Measurements from ENCODE around the gene RTEL1. TPM values are rescaled to one million over a fixed set of nuclear protein-coding genes. Genes with fewer than 3 reads are reported as not detected.

The RTEL1 gene
- total RNA-seq, 1 donor from 2014 or later: 46.7 TPM

- Mint-ChIP-seq H3K4me1 (no peaks in the 10 kb centered on the region), H3K36me3 (ENCODE audit: low read depth) (peaks cover 8% of the 10 kb centered on the region)
- no peak for DNase-seq (ENCODE audit: low read depth, low spot score)
Observed at GRCh38 chr20:63737945-63738686, 80.0 kb downstream of the RTEL1 start.

GRCh38 chr20:63738687-63739129 lies 80.6 kb downstream of the RTEL1 start:
- no peak overlapping the region for H3K27ac Mint-ChIP-seq (ENCODE audit: unreplicated experiment)
- H3K4me1 Mint-ChIP-seq: no peaks in the 10 kb centered on the region
- peaks cover 8% of the 10 kb centered on the region for H3K36me3 Mint-ChIP-seq (ENCODE audit: low read depth)
- H3K9me3 Mint-ChIP-seq: no peaks in the 10 kb centered on the region
- DNase-seq (ENCODE audit: low read depth, low spot score): peak; percentile 45
- H3K4me3 Mint-ChIP-seq: no peak overlapping the region
- no peak for TF ChIP-seq CTCF (conservative IDR thresholded peaks at IDR 0.05)
- H3K27me3 Mint-ChIP-seq (ENCODE audit: low read depth): peaks cover 9% of the 10 kb centered on the region

More at GRCh38 chr20:63737945-63738686, 80.0 kb downstream of the RTEL1 start:
- Mint-ChIP-seq H3K4me3 (no peak overlapping the region), H3K27me3 (ENCODE audit: low read depth) (peaks cover 9% of the 10 kb centered on the region), H3K9me3 (no peaks in the 10 kb centered on the region), H3K27ac (ENCODE audit: unreplicated experiment) (no peak overlapping the region)
- no peak for TF ChIP-seq CTCF (conservative IDR thresholded peaks at IDR 0.05)

- TF ChIP-seq CTCF (conservative IDR thresholded peaks at IDR 0.05): no peak
- H3K4me1 Mint-ChIP-seq: no peaks in the 10 kb centered on the region
- H3K27ac Mint-ChIP-seq (ENCODE audit: unreplicated experiment): no peak within 1 kb of the TSS
- no peaks in the 10 kb centered on the region for H3K9me3 Mint-ChIP-seq
- peaks cover 6% of the 10 kb centered on the region for H3K27me3 Mint-ChIP-seq (ENCODE audit: low read depth)
- peak; percentile 59 for DNase-seq (ENCODE audit: low read depth, low spot score)
- H3K4me3 Mint-ChIP-seq: peak within 1 kb of the TSS; percentile 38
- H3K36me3 Mint-ChIP-seq (ENCODE audit: low read depth): peaks cover 4% of the 10 kb centered on the region
Observed at GRCh38 chr20:63739130-63740069, 81.3 kb downstream of the RTEL1 start, which contains the start of gene SLC2A4RG. Gene SLC2A4RG (plus strand): TSS chr20:63739776. CDS start chr20:63739913, 137 bp downstream.

GRCh38 chr20:63740070-63740626 lies 82.0 kb downstream of the RTEL1 start:
- no peak for DNase-seq (ENCODE audit: low read depth, low spot score)
- H3K27ac Mint-ChIP-seq (ENCODE audit: unreplicated experiment): no peak overlapping the region
- H3K27me3 Mint-ChIP-seq (ENCODE audit: low read depth): peaks cover 6% of the 10 kb centered on the region
- peaks cover 4% of the 10 kb centered on the region for H3K36me3 Mint-ChIP-seq (ENCODE audit: low read depth)
- H3K4me1 Mint-ChIP-seq: no peaks in the 10 kb centered on the region
- peak overlapping the region; percentile 38 for H3K4me3 Mint-ChIP-seq
- no peaks in the 10 kb centered on the region for H3K9me3 Mint-ChIP-seq
- TF ChIP-seq CTCF (conservative IDR thresholded peaks at IDR 0.05): no peak

- no peaks in the 10 kb centered on the region for H3K4me1 Mint-ChIP-seq
- H3K27me3 Mint-ChIP-seq (ENCODE audit: low read depth): peaks cover 9% of the 10 kb centered on the region
- H3K4me3 Mint-ChIP-seq: peak overlapping the region; percentile 85
- H3K27ac Mint-ChIP-seq (ENCODE audit: unreplicated experiment): no peak overlapping the region
- peak; percentile 45 for DNase-seq (ENCODE audit: low read depth, low spot score)
- H3K36me3 Mint-ChIP-seq (ENCODE audit: low read depth): peaks cover 7% of the 10 kb centered on the region
- H3K9me3 Mint-ChIP-seq: no peaks in the 10 kb centered on the region
- peak; percentile 18 for TF ChIP-seq CTCF (conservative IDR thresholded peaks at IDR 0.05)
Observed at GRCh38 chr20:63740627-63741353, 82.7 kb downstream of the RTEL1 start.
